WTC11 (cell line): ENCODE data around the gene PCK2.

Source experiments
- ATF3 ChIP-seq: sonication (generic); formaldehyde crosslinking; conservative IDR thresholded peaks from 2 replicates; pipeline ENCODE4 v1.8.1; 2022; ENCODE audit warnings: mild to moderate bottlenecking, missing genetic modification reagents
- CREB1 ChIP-seq: sonication (generic); formaldehyde crosslinking; IDR thresholded peaks from 2 replicates; pipeline ENCODE4 v1.8.0; 2023; ENCODE audit warnings: mild to moderate bottlenecking, missing genetic modification reagents
- CTCF ChIP-seq: fragments of 200-600 bp; IDR thresholded peaks from 2 replicates; pipeline ENCODE4 v1.8.0; 2022; ENCODE audit warnings: antibody characterized with exemption
- FOXP1 ChIP-seq: sonication (generic); formaldehyde crosslinking; IDR thresholded peaks from 2 replicates; pipeline ENCODE4 v1.8.0; 2022; ENCODE audit warnings: missing genetic modification reagents, mild to moderate bottlenecking, moderate library complexity, borderline replicate concordance
- HMGA2 ChIP-seq: fragments of 250-450 bp; sonication (Bioruptor Pico); IDR thresholded peaks from 2 replicates; pipeline ENCODE4 v1.4.0; 2021; ENCODE audit warnings: mild to moderate bottlenecking, moderate library complexity
- JUN ChIP-seq: sonication (generic); formaldehyde crosslinking; IDR thresholded peaks from 2 replicates; pipeline ENCODE4 v1.8.0; 2023; ENCODE audit warnings: mild to moderate bottlenecking, missing genetic modification reagents
- NFATC4 ChIP-seq: fragments of 250-450 bp; sonication (Bioruptor Pico); IDR thresholded peaks from 2 replicates; pipeline ENCODE4 v1.9.0; 2021; ENCODE audit warnings: mild to moderate bottlenecking
- SP1 ChIP-seq: sonication (generic); formaldehyde crosslinking; conservative IDR thresholded peaks from 2 replicates; pipeline ENCODE4 v1.8.1; 2022; ENCODE audit warnings: missing genetic modification reagents
- TCF7 ChIP-seq: sonication (generic); formaldehyde crosslinking; IDR thresholded peaks from 2 replicates; pipeline ENCODE4 v1.8.0; 2022; ENCODE audit warnings: mild to moderate bottlenecking, low read depth, missing genetic modification reagents, moderate library complexity
- TEAD4 ChIP-seq: sonication (generic); formaldehyde crosslinking; IDR thresholded peaks from 2 replicates; pipeline ENCODE4 v1.8.0; 2022; ENCODE audit warnings: mild to moderate bottlenecking, missing genetic modification reagents
- TF ChIP-seq, protein P1 (sequence below): sonication (generic); formaldehyde crosslinking; IDR thresholded peaks from 2 replicates; pipeline ENCODE4 v1.8.1; 2022; ENCODE audit warnings: mild to moderate bottlenecking, missing genetic modification reagents, moderate library complexity, borderline replicate concordance
- TF ChIP-seq, protein P2 (sequence below): sonication (generic); formaldehyde crosslinking; IDR thresholded peaks from 2 replicates; pipeline ENCODE4 v1.8.1; 2023; ENCODE audit warnings: mild to moderate bottlenecking, missing genetic modification reagents

DNA sequence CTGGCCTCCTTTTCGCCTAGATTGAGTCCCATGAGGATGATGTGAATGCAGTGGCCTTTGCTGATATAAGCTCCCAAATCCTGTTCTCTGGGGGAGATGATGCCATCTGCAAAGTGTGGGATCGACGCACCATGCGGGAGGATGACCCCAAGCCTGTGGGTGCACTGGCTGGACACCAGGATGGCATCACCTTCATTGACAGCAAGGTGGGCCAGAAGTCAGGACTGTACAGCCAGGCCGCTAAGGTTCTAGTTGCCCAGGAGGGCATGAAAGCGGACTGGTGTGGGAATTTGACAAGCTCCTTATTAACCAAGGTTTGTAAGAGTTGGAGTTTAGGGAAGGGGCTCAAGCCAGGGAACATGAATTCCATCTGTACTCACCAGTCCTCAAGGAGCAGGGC is 25.6 kb downstream of the PCK2 start:
- TF ChIP-seq SP1 (CRISPR knock-in tag), result no peak
- TF ChIP-seq HMGA2 (CRISPR knock-in tag), result no peak
- TF ChIP-seq NFATC4 (CRISPR knock-in tag), result no peak
- TF ChIP-seq CTCF, result no peak
- no peak for TF ChIP-seq TEAD4 (CRISPR knock-in tag)
- TF ChIP-seq, protein P1, sequence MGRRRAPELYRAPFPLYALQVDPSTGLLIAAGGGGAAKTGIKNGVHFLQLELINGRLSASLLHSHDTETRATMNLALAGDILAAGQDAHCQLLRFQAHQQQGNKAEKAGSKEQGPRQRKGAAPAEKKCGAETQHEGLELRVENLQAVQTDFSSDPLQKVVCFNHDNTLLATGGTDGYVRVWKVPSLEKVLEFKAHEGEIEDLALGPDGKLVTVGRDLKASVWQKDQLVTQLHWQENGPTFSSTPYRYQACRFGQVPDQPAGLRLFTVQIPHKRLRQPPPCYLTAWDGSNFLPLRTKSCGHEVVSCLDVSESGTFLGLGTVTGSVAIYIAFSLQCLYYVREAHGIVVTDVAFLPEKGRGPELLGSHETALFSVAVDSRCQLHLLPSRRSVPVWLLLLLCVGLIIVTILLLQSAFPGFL (CRISPR knock-in tag), result no peak
- TF ChIP-seq TCF7 (CRISPR knock-in tag), result no peak
- TF ChIP-seq, protein P2, sequence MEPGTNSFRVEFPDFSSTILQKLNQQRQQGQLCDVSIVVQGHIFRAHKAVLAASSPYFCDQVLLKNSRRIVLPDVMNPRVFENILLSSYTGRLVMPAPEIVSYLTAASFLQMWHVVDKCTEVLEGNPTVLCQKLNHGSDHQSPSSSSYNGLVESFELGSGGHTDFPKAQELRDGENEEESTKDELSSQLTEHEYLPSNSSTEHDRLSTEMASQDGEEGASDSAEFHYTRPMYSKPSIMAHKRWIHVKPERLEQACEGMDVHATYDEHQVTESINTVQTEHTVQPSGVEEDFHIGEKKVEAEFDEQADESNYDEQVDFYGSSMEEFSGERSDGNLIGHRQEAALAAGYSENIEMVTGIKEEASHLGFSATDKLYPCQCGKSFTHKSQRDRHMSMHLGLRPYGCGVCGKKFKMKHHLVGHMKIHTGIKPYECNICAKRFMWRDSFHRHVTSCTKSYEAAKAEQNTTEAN, result no peak
- no peak for TF ChIP-seq ATF3 (CRISPR knock-in tag)
- TF ChIP-seq CREB1 (CRISPR knock-in tag), result no peak
- no peak for TF ChIP-seq FOXP1 (CRISPR knock-in tag)
- no peak for TF ChIP-seq JUN (CRISPR knock-in tag)
